Measurements from ENCODE around the gene HAAO. TPM values are rescaled to one million over a fixed set of nuclear protein-coding genes. Genes with fewer than 3 reads are reported as not detected.

Gene HAAO
- total RNA-seq, 2 donors from 2014 or later, result 0.98 to 0.99 TPM

DNA sequence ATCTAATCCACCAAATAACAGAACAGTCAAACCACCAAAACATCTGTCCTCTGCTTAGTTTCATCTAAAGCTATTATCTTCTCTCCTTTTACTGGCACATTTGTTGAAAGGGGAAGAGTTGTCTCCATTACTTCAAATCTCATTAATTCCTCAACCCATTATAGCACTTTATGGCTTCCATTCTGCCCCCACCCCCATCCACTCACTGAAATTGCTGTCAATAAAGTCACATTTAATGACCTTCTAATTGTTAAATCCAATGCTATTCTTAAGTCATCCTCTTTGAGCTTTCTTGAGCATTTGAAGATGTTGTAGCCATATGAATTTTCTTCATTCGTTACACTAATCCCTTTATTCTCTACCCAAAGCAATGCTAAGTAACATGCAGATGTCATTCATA lies 33.6 kb downstream of the HAAO start:
- Mint-ChIP-seq H3K4me3 (no peak overlapping the region), H3K27ac (no peak overlapping the region), H3K9me3 (no peaks in the 10 kb centered on the region), H3K27me3 (no peaks in the 10 kb centered on the region), H3K4me1 (no peaks in the 10 kb centered on the region), H3K36me3 (ENCODE audit: low read depth) (no peaks in the 10 kb centered on the region)
- ATAC-seq (replicated peaks), result no peak

DNA sequence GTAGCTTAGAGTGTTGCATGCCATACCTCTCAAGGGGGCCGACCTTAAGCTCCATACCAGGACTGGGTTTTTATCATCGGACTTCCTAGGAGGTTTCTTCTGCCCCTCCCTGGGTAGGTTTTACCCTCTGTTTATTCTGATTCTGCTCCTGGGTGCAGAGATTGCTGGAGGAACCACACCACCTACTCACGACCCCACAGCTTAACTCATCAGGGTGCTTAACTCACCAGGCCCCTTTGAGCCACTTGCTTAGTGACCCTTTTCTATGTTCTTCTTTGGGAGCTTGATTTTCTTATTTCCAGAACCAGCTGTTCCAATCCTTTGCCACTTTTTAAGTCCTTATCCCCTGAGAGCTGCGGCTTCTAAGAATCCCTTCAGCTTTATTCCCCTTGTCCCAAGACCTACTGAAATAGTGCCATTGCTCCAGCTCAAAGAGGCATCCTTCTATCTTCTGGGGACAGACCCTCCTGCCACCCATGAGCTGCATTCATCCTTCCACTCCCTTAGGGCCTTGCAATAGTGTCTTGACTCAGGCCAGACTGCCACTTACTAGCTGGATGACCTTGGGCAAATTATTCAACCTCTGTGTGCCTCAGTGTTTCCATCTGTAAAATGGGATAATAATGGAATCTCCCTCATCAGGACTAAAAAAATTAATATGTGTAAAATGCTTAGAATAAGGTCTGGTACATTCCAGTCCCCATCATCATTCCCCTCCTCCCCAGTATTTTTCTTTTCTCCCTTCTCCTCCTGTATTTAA lies 34.2 kb downstream of the HAAO start:
- no peak overlapping the region for H3K4me3 Mint-ChIP-seq
- H3K36me3 Mint-ChIP-seq (ENCODE audit: low read depth), result no peaks in the 10 kb centered on the region
- H3K27me3 Mint-ChIP-seq, result no peaks in the 10 kb centered on the region
- no peak overlapping the region for H3K27ac Mint-ChIP-seq
- H3K4me1 Mint-ChIP-seq, result no peaks in the 10 kb centered on the region
- no peak for ATAC-seq (replicated peaks)
- H3K9me3 Mint-ChIP-seq, result no peaks in the 10 kb centered on the region

- Mint-ChIP-seq H3K4me1 (no peaks in the 10 kb centered on the region), H3K27me3 (no peaks in the 10 kb centered on the region), H3K9me3 (no peaks in the 10 kb centered on the region), H3K36me3 (ENCODE audit: low read depth) (peaks cover 7% of the 10 kb centered on the region), H3K27ac (no peak overlapping the region), H3K4me3 (no peak overlapping the region)
- no peak for ATAC-seq (replicated peaks)
Observed at GRCh38 chr2:42756966-42757513, 35.3 kb downstream of the HAAO start.

DNA sequence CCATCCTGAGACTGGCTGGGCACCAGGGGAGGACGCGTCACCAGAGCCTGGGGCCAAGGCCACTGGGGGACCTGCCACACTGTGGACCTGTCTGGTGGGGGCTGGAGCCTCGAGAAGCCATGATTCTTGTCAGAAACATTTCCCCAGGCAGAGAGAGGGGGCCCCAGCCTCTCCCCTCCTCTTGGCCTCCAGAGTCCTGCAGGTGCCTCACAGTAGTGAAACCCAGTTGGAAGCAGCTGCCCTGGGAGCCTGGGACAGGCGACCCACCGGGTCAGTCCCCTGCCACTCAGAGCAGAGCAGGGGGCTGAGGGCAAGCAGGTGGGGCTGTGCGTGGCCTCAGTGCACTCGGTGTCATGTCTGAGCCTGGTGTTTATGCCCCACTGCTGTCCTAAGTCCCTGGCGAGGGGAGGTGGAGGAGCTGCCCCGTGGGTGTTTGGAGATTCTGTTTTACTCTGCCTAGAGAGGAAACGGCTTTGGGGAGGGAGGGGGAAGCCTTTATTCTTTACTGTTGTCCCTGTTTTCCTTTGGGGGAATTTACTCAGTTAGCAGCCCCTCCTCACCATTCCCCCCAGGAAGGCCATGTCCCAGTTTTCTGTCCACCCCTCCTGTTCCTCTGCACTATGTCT lies 36.1 kb downstream of the HAAO start:
- ATAC-seq (replicated peaks), result no peak
- no peak overlapping the region for H3K4me3 Mint-ChIP-seq
- no peaks in the 10 kb centered on the region for H3K27me3 Mint-ChIP-seq
- H3K4me1 Mint-ChIP-seq, result no peaks in the 10 kb centered on the region
- no peak overlapping the region for H3K27ac Mint-ChIP-seq
- H3K36me3 Mint-ChIP-seq (ENCODE audit: low read depth), result peaks cover 7% of the 10 kb centered on the region
- no peaks in the 10 kb centered on the region for H3K9me3 Mint-ChIP-seq

- ATAC-seq (replicated peaks), result no peak
- Mint-ChIP-seq H3K4me3 (no peak overlapping the region), H3K27me3 (no peaks in the 10 kb centered on the region), H3K27ac (no peak overlapping the region), H3K9me3 (no peaks in the 10 kb centered on the region), H3K4me1 (no peaks in the 10 kb centered on the region), H3K36me3 (ENCODE audit: low read depth) (peaks cover 7% of the 10 kb centered on the region)
Observed at GRCh38 chr2:42755191-42755880, 37.0 kb downstream of the HAAO start.

GRCh38 chr2:42754776-42755140 lies 37.6 kb downstream of the HAAO start:
- Mint-ChIP-seq H3K9me3 (no peaks in the 10 kb centered on the region), H3K27me3 (no peaks in the 10 kb centered on the region), H3K36me3 (ENCODE audit: low read depth) (peaks cover 7% of the 10 kb centered on the region), H3K4me1 (no peaks in the 10 kb centered on the region), H3K27ac (no peak overlapping the region), H3K4me3 (no peak overlapping the region)
- ATAC-seq (replicated peaks), result no peak

DNA sequence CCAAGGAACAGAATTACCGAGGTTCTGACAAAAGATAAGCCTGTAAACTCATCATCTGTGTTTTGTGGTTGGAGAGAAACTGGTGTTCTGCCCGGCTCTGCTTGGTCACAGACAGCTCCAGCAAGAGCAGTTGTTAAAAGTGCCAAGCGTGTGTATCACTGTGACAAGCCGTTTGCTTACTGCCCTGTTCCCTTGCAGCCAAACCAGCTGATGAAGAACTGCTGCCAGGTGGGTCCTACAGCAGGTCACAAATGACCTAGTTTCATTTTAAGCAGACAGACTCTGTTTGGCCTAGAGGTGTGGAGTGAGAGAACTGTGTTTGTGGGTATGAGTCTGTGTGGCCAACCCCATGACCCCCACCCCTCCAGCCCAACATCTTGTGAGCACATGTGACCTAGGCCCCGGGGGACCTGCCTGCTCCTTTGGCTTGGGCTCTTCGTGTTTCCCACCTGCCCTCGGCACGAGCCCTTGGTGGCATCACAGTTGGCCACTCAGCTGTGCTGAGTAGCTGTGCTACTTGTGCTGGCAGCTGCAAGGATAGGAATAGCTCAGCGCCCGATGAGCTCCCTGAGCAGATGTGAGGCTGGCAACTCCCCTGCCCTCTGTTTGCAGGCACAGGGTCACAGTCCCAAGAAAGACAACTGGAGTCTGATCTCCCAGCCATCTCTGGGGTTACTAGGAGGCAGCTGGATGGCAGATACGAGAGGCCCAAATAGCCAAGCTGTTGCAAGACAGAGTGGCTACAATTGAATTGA lies 38.2 kb downstream of the HAAO start:
- ATAC-seq (replicated peaks), result no peak
- no peak overlapping the region for H3K27ac Mint-ChIP-seq
- H3K27me3 Mint-ChIP-seq, result no peaks in the 10 kb centered on the region
- H3K4me1 Mint-ChIP-seq, result no peaks in the 10 kb centered on the region
- peaks cover 7% of the 10 kb centered on the region for H3K36me3 Mint-ChIP-seq (ENCODE audit: low read depth)
- no peaks in the 10 kb centered on the region for H3K9me3 Mint-ChIP-seq
- no peak overlapping the region for H3K4me3 Mint-ChIP-seq

DNA sequence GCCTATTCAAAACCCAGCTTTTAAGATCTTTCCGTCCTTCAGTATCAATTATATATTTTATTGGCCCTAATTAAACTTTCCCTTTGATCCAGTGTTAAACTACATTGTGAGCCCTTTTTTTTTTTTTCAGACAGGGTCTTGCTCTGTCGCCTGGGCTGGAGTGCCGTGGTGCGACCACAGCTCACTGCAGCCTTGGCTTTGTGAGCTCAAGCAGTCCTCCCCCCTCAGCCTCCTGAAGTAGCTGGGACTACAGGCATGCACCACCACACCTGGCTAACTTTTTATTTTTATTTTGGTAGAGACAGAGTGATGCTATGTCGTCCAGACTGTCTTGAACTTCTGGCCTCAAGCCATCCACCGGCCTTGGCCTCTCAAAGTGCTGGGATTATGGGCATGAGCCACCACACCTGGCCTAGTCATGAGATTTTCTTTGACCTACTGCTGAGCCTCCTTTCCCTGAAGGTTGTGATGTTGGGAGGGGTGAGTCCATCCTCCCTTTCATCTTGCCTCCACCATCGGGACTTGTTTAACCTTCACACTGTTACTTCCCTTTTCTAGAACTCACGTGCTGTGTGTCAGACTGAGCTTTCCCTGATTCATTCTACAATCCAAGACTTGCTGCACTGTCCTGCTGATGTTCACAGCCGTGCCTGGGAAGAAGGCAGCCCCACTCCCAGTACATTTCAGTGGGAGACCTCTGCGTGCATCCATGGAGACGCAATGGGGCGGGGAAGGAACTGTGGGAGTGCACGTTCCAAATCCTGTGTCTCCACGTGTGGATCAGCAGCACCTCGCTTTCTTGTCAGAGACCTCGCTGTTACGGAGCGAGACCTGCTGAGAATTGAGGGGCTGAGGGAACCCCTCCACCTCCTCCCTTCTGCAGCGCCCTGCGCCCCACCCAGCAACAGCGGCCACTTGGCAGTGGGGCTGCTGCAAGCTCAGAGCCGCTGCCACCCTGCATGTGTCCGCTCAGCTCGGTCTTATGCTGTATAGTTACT lies 39.3 kb downstream of the HAAO start:
- Mint-ChIP-seq H3K9me3 (no peaks in the 10 kb centered on the region), H3K27ac (no peak overlapping the region)
- no peak for ATAC-seq (replicated peaks)

DNA sequence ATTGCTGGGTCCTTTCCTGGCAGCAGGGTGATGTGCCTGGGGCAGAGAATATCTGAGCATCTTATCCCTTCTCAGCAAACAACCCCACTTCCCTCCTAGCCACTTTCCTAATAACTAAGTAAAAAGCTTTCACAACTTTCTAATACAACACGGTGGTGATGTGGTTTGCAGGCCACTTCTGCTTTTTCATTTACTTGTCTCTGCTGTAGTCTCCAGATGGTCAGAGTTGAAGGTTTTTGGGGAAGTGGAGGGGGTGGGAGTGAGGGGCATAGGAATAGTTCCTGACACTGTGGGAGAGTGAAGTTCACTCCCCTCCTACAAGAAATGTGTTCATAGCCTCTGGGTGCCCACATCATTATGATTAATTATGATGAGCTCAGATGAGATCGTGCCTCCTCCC lies 40.1 kb downstream of the HAAO start:
- H3K4me1 Mint-ChIP-seq, result no peaks in the 10 kb centered on the region
- no peak for ATAC-seq (replicated peaks)
- no peaks in the 10 kb centered on the region for H3K27me3 Mint-ChIP-seq
- H3K4me3 Mint-ChIP-seq, result no peak overlapping the region
- peaks cover 7% of the 10 kb centered on the region for H3K36me3 Mint-ChIP-seq (ENCODE audit: low read depth)
- no peak overlapping the region for H3K27ac Mint-ChIP-seq
- no peaks in the 10 kb centered on the region for H3K9me3 Mint-ChIP-seq

More for the DNA sequence above, 39.3 kb downstream of the HAAO start:
- H3K4me1 Mint-ChIP-seq, result no peaks in the 10 kb centered on the region
- H3K27me3 Mint-ChIP-seq, result no peaks in the 10 kb centered on the region
- peaks cover 7% of the 10 kb centered on the region for H3K36me3 Mint-ChIP-seq (ENCODE audit: low read depth)
- no peak overlapping the region for H3K4me3 Mint-ChIP-seq

GRCh38 chr2:42748840-42749239 lies 43.5 kb downstream of the HAAO start:
- H3K36me3 Mint-ChIP-seq (ENCODE audit: low read depth), result peaks cover 7% of the 10 kb centered on the region
- no peaks in the 10 kb centered on the region for H3K27me3 Mint-ChIP-seq
- H3K4me1 Mint-ChIP-seq, result no peaks in the 10 kb centered on the region
- no peak for ATAC-seq (replicated peaks)
- H3K4me3 Mint-ChIP-seq, result no peak overlapping the region
- H3K9me3 Mint-ChIP-seq, result no peaks in the 10 kb centered on the region
- no peak overlapping the region for H3K27ac Mint-ChIP-seq

- H3K4me3 Mint-ChIP-seq, result no peak overlapping the region
- no peaks in the 10 kb centered on the region for H3K4me1 Mint-ChIP-seq
- peaks cover 1% of the 10 kb centered on the region for H3K36me3 Mint-ChIP-seq (ENCODE audit: low read depth)
- no peak for ATAC-seq (replicated peaks)
- no peaks in the 10 kb centered on the region for H3K9me3 Mint-ChIP-seq
- no peak overlapping the region for H3K27ac Mint-ChIP-seq
- no peaks in the 10 kb centered on the region for H3K27me3 Mint-ChIP-seq
Observed at GRCh38 chr2:42747422-42747821, 45.0 kb downstream of the HAAO start.

DNA sequence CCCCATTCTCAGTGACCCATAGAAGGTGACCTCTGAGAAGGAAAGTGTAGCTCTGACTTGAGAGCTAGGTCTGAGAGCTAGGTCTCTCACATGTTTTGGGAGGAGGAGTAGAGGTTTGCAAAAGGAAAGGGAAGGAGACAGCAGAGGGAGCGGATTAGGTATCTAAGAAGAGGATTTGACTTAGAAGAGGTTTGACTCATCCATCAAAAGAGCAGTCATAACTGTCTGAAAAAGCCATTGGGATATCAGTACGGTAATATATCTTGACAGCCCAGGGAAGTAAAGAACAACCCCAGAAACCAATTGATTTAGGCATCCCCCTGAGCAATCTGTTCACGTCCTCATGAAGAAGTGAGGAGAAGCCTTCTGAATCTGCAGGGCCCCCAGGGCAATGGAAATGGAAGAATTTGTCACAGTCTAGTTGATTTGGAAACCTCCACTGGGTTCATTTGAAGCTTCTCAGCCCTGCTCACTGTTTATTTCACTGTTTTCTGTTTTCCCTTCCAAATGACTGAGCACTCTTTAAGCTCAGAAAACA lies 47.8 kb downstream of the HAAO start:
- Mint-ChIP-seq H3K4me1 (no peaks in the 10 kb centered on the region), H3K4me3 (no peak overlapping the region), H3K27me3 (no peaks in the 10 kb centered on the region), H3K9me3 (no peaks in the 10 kb centered on the region), H3K27ac (no peak overlapping the region), H3K36me3 (ENCODE audit: low read depth) (no peaks in the 10 kb centered on the region)
- ATAC-seq (replicated peaks), result no peak

- H3K4me1 Mint-ChIP-seq, result no peaks in the 10 kb centered on the region
- ATAC-seq (replicated peaks), result no peak
- peak overlapping the region; percentile 41 for H3K27ac Mint-ChIP-seq
Observed at GRCh38 chr2:42743659-42743990, 48.8 kb downstream of the HAAO start.

More at GRCh38 chr2:42743659-42743990, 48.8 kb downstream of the HAAO start:
- no peaks in the 10 kb centered on the region for H3K9me3 Mint-ChIP-seq
- no peaks in the 10 kb centered on the region for H3K27me3 Mint-ChIP-seq
- H3K36me3 Mint-ChIP-seq (ENCODE audit: low read depth), result no peaks in the 10 kb centered on the region
- H3K4me3 Mint-ChIP-seq, result no peak overlapping the region
